D721Med (cell line): ENCODE data around the gene RAF1.

Experiments used
- DNase-seq: peaks from one replicate; pipeline ENCODE4 v3.0.0; 2011; ENCODE audit warnings: low spot score; ENCODE audit not compliant: insufficient read length
- FAIRE-seq: peaks from 2 replicates; lab custom pipeline; 2011; peaks lifted over from hg19 to GRCh38; lab: Jason Lieb, UNC
- TF ChIP-seq, protein P1 (sequence below): IDR thresholded peaks from 2 replicates; pipeline ENCODE4 v1.5.1; 2012; ENCODE audit warnings: mild to moderate bottlenecking, control low read depth; ENCODE audit not compliant: insufficient read depth; ENCODE audit errors: missing control alignments

The RAF1 gene

GRCh38 chr3:12561397-12561796, 102.5 kb downstream of the RAF1 start:
- DNase-seq, result no peak
- no peak for FAIRE-seq
- TF ChIP-seq, protein P1, sequence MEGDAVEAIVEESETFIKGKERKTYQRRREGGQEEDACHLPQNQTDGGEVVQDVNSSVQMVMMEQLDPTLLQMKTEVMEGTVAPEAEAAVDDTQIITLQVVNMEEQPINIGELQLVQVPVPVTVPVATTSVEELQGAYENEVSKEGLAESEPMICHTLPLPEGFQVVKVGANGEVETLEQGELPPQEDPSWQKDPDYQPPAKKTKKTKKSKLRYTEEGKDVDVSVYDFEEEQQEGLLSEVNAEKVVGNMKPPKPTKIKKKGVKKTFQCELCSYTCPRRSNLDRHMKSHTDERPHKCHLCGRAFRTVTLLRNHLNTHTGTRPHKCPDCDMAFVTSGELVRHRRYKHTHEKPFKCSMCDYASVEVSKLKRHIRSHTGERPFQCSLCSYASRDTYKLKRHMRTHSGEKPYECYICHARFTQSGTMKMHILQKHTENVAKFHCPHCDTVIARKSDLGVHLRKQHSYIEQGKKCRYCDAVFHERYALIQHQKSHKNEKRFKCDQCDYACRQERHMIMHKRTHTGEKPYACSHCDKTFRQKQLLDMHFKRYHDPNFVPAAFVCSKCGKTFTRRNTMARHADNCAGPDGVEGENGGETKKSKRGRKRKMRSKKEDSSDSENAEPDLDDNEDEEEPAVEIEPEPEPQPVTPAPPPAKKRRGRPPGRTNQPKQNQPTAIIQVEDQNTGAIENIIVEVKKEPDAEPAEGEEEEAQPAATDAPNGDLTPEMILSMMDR, result no peak

GRCh38 chr3:12560505-12561190, 103.3 kb downstream of the RAF1 start:
- TF ChIP-seq, protein P1, result no peak
- no peak for FAIRE-seq
- no peak for DNase-seq

GRCh38 chr3:12559520-12559919, 104.4 kb downstream of the RAF1 start:
- FAIRE-seq (no peak), DNase-seq (no peak)
- TF ChIP-seq, protein P1, result no peak

DNA sequence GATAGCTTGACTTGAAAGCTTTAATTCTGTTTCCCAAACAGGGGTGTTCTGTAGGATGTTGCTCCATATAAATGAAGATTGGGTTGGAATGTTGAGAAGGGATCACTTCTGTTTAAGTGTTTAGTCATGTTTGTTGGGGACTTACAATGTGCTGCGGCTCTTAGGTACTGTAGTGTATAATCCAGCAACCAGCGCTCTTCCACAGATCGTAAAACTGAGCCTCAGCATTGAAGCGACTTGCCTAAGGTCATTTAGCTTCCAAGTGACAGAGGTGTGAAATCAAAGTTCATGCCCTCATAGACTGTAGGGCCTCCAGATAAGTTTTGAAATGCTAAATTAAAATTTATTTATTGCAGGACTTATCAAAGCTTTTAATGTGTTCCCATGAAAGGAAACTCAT, 105.2 kb downstream of the RAF1 start:
- no peak for DNase-seq
- TF ChIP-seq, protein P1, result no peak
- FAIRE-seq, result no peak

DNA sequence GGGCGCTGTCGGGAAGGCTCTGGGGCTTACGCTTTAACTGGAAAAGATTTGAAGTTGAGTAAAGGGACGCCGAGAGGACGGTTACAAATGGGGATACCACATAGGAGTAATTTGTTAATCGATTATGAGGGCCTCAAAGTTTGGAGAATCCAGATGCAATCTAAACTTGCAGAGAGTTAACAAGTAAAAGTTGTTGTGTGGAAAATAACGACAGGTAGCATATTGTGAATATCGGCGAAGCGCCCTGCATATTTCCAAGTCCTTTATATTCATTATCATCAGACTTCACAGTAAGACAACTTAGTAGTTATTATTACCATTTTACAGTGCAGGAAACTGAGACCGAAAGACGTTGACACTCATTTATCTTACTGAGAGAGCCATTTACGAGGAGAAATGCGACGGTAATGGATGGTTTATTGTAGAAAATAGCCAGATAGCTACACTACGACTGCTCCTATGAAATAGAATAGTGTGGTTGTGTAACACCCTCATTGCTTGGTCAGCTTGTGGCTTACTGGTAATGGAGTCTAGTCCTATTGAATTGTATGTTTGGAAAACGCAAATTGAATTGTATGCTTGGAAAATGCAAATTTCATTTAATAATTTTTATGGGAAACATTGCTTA, 106.3 kb downstream of the RAF1 start:
- no peak for FAIRE-seq

GRCh38 chr3:12556690-12557472, 107.0 kb downstream of the RAF1 start, which contains the start of gene MKRN2:
MKRN2 (plus strand) TSS chr3:12557087; CDS start chr3:12557151, 64 bp downstream.
- TF ChIP-seq, protein P1, result no peak
- FAIRE-seq (no peak), DNase-seq (peak; percentile 59)

More for the DNA sequence above, 106.3 kb downstream of the RAF1 start:
- DNase-seq, result no peak
- TF ChIP-seq, protein P1, result no peak
